ENCODE measurements around the gene MGST2. TPM values are rescaled to one million over a fixed set of nuclear protein-coding genes. Genes with fewer than 3 reads are reported as not detected.

The MGST2 gene
- total and polyA plus RNA-seq, 10 of the 15 experiments (the other 5 are each of a cell fraction or from before 2014, with no cell fraction given) = 19.0 to 50.1 (median 30.6) TPM

GRCh38 chr4:139647952-139648351 is 17.7 kb upstream of the MGST2 start:
- ChIA-PET RAD21 (ENCODE audit: unreplicated experiment) (no interaction called here), CTCF (interaction anchor here (0.9 kb wide), 1 partner anchor 10 kb away, joined by 3 read pairs; no protein-coding TSS in a partner anchor), SMC1A (ENCODE audit: uncharacterized antibody, unreplicated experiment) (no interaction called here), POLR2A (no interaction called here)
- in situ Hi-C loops (cut with MboI) (no loop called here), intact Hi-C loops (cut with micrococcal nuclease; ENCODE audit: unreplicated experiment) (no loop called here)
- H3K4me3 ChIP-seq = no peak overlapping the region
- H3K36me3 ChIP-seq (ENCODE audit: control insufficient read depth in 2 of 2, insufficient read depth in 2 of 2, low read length in 1 of 2) = no peaks in the 10 kb centered on the region
- DNase-seq (ENCODE audit: low read depth, low spot score) = no peak
- H3K27me3 ChIP-seq (replicated peaks in 1 of 2; ENCODE audit: control insufficient read depth in 2 of 2, insufficient read depth in 2 of 2, low read length in 1 of 2) = no peaks in the 10 kb centered on the region
- no peak overlapping the region for H3K9ac ChIP-seq (ENCODE audit: control insufficient read depth, insufficient read depth, low read length)
- FAIRE-seq = no peak
- no peak overlapping the region for H3K27ac ChIP-seq (ENCODE audit: control insufficient read depth, insufficient read depth)
- no peak for ATAC-seq
- no peaks in the 10 kb centered on the region for H3K79me2 ChIP-seq (ENCODE audit: control insufficient read depth, insufficient read depth, low read length)
- H4K20me1 ChIP-seq (ENCODE audit: control insufficient read depth, insufficient read depth) = no peaks in the 10 kb centered on the region
- H2AFZ ChIP-seq (ENCODE audit: control insufficient read depth, low read depth, low read length) = no peak overlapping the region
- TF ChIP-seq, protein P1, sequence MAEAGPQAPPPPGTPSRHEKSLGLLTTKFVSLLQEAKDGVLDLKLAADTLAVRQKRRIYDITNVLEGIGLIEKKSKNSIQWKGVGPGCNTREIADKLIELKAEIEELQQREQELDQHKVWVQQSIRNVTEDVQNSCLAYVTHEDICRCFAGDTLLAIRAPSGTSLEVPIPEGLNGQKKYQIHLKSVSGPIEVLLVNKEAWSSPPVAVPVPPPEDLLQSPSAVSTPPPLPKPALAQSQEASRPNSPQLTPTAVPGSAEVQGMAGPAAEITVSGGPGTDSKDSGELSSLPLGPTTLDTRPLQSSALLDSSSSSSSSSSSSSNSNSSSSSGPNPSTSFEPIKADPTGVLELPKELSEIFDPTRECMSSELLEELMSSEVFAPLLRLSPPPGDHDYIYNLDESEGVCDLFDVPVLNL (IDR thresholded peaks at IDR 0.05; ENCODE audit: low read depth, low read length) = no peak
- TF ChIP-seq HCFC1 (IDR thresholded peaks at IDR 0.05; ENCODE audit: low read length) (no peak), ATF3 (IDR thresholded peaks at IDR 0.05; ENCODE audit: borderline replicate concordance, extremely low read depth, low read depth, low read length) (no peak), CREM (IDR thresholded peaks at IDR 0.05; ENCODE audit: low read depth) (no peak), ZNF274 (IDR thresholded peaks at IDR 0.05; ENCODE audit: insufficient read depth, insufficient read length) (no peak), ZSCAN29 (IDR thresholded peaks at IDR 0.05) (no peak), DPF2 (IDR thresholded peaks at IDR 0.05) (no peak), SREBF2 (IDR thresholded peaks at IDR 0.05; ENCODE audit: low read length) (no peak), RUNX3 (IDR thresholded peaks at IDR 0.05; ENCODE audit: low read length) (no peak), ASH2L (IDR thresholded peaks at IDR 0.05; ENCODE audit: borderline replicate concordance, low read depth) (no peak), SREBF1 (IDR thresholded peaks at IDR 0.05; ENCODE audit: low read length) (no peak), FOS (IDR thresholded peaks at IDR 0.05; ENCODE audit: borderline replicate concordance, extremely low read depth, insufficient read length) (no peak), RCOR1 (conservative IDR thresholded peaks at IDR 0.05; ENCODE audit: low read depth, low read length) (no peak), ZNF207 (IDR thresholded peaks at IDR 0.05; ENCODE audit: borderline replicate concordance) (no peak), TAF1 (IDR thresholded peaks at IDR 0.05; ENCODE audit: borderline replicate concordance, low read depth, low read length) (no peak), TCF12 (IDR thresholded peaks at IDR 0.05; ENCODE audit: low read depth, low read length) (no peak), CBX3 (IDR thresholded peaks at IDR 0.05; ENCODE audit: borderline replicate concordance, low read depth) (no peak), NFYB (IDR thresholded peaks at IDR 0.05; ENCODE audit: insufficient read depth, low read depth, low read length) (no peak), CREB1 (IDR thresholded peaks at IDR 0.05; ENCODE audit: low read depth) (no peak)
- TF ChIP-seq, protein P2, sequence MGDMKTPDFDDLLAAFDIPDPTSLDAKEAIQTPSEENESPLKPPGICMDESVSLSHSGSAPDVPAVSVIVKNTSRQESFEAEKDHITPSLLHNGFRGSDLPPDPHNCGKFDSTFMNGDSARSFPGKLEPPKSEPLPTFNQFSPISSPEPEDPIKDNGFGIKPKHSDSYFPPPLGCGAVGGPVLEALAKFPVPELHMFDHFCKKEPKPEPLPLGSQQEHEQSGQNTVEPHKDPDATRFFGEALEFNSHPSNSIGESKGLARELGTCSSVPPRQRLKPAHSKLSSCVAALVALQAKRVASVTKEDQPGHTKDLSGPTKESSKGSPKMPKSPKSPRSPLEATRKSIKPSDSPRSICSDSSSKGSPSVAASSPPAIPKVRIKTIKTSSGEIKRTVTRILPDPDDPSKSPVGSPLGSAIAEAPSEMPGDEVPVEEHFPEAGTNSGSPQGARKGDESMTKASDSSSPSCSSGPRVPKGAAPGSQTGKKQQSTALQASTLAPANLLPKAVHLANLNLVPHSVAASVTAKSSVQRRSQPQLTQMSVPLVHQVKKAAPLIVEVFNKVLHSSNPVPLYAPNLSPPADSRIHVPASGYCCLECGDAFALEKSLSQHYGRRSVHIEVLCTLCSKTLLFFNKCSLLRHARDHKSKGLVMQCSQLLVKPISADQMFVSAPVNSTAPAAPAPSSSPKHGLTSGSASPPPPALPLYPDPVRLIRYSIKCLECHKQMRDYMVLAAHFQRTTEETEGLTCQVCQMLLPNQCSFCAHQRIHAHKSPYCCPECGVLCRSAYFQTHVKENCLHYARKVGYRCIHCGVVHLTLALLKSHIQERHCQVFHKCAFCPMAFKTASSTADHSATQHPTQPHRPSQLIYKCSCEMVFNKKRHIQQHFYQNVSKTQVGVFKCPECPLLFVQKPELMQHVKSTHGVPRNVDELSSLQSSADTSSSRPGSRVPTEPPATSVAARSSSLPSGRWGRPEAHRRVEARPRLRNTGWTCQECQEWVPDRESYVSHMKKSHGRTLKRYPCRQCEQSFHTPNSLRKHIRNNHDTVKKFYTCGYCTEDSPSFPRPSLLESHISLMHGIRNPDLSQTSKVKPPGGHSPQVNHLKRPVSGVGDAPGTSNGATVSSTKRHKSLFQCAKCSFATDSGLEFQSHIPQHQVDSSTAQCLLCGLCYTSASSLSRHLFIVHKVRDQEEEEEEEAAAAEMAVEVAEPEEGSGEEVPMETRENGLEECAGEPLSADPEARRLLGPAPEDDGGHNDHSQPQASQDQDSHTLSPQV (IDR thresholded peaks at IDR 0.05) = no peak
- no peak overlapping the region for H3K4me2 ChIP-seq (ENCODE audit: control insufficient read depth, insufficient read depth)
- H3K9me3 ChIP-seq (replicated peaks; ENCODE audit: control insufficient read depth, insufficient read depth, low read length) = no peaks in the 10 kb centered on the region
- no TSS peak for BruUV-seq (replicated peaks)
- H3K4me1 ChIP-seq (ENCODE audit: control insufficient read depth, insufficient read depth, low read length) = no peaks in the 10 kb centered on the region
- 0% methylated on average over 1 of the region's 1 CpG for WGBS (ENCODE audit: insufficient coverage, insufficient replicate concordance, low lambda C conversion rate, missing lambda C conversion rate)
